HG03457 (cell line): ENCODE data around the gene GRIN2A.

ENCODE experiments used
- ATAC-seq: cut with Tn5 transposase; IDR thresholded peaks from one replicate; pipeline ENCODE4 v1.9.1; 2021; ENCODE audit warnings: moderate number of reproducible peaks; ENCODE audit not compliant: unreplicated experiment

The GRIN2A gene

DNA sequence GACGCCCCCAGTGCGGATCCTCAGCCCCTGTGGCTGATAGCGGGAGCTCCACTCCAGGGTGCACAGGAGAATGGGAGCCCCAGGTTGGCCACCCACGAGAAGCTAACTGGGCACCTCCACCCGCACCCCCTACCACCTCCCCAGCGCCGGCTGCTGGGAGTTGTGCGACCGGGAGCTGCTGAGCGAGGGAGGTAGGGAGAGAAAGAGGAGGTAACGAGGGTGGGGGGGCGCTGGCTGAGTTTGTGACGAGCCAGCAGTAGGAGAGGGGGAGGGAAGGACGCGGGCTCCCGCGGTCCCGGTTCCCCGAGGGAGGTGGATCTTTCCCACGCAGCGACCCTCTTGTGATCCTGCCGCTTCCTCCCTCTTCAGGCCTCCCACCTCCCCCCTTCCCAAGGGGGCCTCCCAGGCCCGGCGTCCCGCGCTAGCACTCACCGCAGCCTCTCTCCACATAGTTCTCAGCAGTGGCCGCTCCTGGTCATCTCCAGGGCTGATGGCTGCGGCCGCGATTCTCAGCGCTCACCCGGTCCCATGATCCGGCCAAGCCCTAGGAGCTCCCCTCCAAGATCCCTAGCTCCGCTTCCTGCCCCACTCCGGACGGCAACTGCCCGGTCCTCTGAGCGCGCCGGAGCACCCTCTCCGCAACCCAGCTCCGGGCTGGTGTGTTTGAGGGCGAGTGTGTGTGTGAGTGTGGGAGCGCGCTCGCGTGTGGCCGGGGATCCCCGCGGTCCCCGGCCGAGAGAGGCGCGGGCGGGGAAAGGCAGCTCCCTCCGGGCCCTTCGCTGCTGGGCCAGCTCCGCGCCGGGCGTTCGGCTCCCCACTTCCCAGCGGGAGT is at the start of gene GRIN2A:
GRIN2A (minus strand) TSS at position 207 of the 832 bp plus-strand sequence. CDS start 2,017 bp downstream, outside the sequence.
- ATAC-seq: no peak

GRCh38 chr16:10231563-10231962 is 49.3 kb upstream of the GRIN2A start:
- no peak for ATAC-seq

DNA sequence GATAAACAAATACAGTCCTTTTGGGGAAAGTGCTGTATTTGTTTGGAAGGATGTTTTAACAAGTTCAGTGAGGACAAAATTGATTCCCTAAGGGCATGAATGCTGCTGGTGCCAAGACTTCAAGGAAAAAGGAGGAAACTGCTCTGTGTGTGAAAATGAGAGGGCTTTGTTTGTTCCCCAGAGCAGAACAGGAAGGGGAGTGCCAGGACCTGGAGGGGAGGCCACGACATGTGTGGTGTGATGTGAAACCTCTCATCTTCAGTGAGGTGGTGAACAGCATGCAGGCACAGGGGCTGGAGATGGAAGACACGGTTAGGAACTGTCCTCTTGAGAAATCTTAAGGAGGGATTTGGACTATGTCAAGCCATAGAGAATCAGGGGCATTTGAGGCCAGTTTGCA is 46.6 kb upstream of the GRIN2A start:
- ATAC-seq: no peak

GRCh38 chr16:10226987-10227306 is 44.7 kb upstream of the GRIN2A start:
- ATAC-seq: no peak

DNA sequence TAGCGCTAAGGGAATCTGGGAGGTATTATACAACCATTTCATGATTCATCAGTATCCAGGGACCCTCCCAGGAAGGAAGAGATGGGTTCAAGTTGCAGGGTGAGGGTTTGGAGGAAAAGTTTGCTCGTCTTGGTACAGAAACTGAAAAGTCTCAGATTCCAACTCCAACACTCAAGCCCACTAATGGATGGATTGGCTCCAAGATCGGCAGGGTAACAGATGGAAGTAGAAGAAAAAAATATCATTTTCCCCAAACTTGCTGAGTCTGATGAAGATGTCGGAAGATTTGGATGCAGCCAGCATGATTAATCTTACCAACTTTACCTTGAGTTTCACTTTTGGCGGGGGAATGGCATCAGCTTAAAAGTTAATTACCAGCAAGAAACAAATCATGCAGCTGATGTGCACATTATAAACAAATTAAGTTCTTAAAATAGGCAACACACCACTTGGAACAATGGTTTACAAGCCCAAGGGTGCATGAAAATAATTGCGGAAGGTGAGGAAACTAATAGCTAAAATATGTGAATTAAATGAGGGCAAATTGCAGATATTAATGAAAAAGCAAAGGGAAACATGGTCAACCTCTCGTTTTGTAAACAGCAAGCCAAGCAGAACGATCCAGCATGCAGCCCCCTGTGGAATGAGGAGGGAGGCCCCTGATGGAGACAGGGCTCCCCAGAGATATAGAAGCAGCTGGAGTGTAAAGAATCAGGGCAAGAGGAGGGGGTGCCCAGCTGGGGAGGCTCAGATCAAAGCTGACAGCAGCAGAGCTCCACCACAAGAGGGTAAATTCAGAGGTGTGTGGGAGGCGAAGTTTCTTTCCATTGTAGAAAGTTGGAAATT is 44.1 kb upstream of the GRIN2A start:
- ATAC-seq: no peak

GRCh38 chr16:10225653-10226052 is 43.4 kb upstream of the GRIN2A start:
- ATAC-seq: no peak

DNA sequence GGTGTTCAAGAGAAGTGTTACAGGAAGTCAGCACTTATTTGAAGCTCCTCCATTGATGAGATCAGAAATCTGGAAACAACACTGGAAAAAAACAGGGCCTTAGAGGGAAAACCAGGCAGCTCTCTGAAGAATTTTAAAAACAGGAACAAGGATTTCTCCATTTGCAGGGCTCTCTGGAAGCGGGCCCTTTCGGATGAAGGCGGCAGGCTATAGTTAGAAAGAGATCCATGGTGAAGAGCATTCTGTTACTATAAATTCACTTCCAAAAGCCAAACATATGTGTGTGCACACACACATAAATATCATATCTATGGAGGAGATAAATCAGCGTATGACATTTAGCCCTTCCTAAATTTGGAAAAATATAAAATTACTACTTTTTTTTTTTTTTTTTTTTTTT is 42.6 kb upstream of the GRIN2A start:
- no peak for ATAC-seq

DNA sequence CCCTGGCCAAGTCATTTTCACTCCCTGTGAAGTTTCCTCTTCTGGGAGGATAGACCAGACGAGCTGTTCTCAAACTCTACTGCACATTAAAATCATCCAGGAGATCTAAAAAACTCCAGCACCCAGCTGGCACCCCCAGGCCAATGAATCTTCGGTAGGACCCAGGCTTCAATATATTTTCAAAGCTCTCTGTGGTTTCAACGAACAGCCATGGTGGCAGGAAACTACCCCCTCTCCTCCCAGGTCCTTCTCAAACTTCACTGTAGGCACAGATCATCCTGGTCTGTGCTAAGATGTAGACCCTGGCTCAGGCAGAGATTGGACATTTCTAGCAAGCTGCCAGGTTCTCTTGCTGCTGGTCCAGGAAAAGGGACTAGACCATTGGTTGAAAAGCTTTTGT is 38.7 kb upstream of the GRIN2A start:
- no peak for ATAC-seq

DNA sequence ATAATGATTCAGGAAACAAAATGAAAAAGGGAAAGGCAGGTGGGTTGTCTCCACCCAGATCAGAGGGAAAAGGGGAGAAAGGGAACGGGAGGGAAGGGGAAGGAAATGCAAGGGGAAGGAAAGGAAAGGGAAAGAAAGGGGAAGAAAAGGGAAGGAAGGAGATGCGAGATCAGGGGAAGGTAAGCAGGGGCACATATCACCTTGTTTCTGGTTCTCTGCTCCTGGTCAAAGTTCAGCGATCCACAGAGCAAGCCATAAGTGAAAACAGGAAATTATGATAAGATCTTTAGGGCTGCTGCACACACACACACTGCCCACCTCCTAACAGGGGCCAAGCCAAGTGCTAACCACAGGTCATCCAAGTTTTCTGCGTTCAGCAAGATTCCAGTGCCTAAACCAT is 37.5 kb upstream of the GRIN2A start:
- no peak for ATAC-seq

DNA sequence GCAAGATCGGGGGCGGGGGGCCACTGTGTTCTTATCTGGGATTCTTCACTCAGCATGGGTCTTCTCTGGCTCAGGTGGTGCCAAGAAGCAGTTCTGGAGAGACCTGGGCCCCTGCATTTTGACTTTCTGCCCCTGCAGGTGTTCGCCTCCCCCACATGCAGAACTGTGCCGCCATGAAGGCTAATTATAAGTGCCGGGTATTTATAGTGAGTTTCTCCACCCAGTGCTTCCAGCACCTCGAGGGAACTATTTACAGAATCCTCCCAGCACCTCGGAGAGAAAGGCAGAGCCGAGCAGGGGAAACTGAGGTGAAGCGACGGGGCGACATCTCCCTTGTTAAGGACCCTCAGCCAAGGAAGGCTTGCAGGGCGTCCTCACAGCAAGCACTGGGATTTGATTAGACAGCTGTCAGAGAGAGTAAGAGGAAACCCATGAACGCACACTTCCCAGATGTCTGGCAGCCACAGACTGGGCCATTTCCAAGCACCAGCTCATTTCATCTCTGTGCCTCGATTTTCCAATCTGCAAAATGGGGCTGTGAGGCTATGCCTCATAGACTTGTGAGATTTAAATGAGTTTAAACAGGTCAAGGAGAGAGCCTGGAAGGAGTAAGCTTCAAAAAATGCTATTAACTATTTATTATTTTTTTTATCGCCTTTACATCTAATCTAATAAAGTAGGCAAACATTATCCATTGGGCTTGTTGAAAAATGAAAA is 36.4 kb upstream of the GRIN2A start:
- ATAC-seq: no peak

DNA sequence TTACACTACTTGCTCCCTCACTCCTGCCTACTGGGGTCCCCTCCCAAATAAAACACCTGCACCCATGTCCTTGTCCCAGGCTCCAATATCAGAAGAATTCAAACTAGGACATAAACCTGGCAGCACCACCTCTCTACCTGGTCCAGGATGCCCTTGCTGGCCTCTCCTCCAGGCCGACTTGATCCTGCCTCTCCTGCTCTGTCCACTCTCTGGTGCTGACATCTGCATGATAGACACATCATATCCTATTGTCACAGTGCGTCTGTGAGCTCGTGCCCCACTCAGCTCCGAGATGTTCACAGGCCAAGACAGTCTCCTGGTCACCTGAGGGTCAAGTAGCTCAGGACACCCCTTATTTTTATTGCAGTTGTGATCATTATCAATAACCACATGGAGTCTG is 31.5 kb upstream of the GRIN2A start:
- ATAC-seq: no peak

GRCh38 chr16:10210944-10211343 is 28.7 kb upstream of the GRIN2A start:
- ATAC-seq: no peak

- ATAC-seq: no peak
These were observed 24.6 kb upstream of the GRIN2A start for GRCh38 chr16:10206865-10207264.

DNA sequence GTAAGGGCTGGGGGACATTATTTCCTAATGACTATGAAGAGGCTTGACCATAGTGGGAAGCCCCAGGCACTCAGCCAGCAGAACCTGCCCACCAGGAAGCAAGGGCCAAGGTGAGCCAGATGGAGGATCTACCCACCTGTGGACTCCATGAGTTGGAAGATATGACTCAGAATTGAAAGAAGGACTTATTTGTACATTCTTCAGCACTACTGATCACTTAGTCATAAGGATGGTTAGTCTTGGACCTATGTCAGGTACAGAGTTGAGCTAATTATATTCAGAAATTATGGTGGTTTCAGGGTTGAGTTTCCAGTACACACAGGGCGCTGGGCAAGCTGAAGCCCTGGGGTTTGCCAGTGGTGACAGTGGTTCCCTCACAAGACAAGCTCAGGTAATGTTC is 24.0 kb upstream of the GRIN2A start:
- no peak for ATAC-seq

DNA sequence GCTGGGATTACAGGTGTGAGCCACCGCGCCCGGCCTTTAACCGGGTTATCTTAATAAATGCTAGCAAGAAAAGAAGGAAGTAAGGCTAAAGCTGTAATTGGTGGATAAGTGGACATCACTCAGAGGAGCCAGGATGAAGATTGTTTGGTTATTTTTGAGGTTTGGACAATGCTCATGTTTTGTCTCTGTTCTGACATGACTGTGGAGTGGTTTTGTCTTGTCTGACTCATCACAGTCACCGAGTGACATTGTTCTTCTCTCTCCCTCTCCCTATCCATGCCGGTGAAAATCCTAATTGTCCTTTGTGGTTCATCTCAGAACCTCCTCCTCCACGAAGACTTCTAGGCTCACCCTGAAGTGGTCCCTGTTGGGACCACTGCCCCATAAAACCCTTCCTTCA is 23.5 kb upstream of the GRIN2A start:
- no peak for ATAC-seq

- ATAC-seq: no peak
These were observed 20.4 kb upstream of the GRIN2A start for GRCh38 chr16:10202649-10203048.

DNA sequence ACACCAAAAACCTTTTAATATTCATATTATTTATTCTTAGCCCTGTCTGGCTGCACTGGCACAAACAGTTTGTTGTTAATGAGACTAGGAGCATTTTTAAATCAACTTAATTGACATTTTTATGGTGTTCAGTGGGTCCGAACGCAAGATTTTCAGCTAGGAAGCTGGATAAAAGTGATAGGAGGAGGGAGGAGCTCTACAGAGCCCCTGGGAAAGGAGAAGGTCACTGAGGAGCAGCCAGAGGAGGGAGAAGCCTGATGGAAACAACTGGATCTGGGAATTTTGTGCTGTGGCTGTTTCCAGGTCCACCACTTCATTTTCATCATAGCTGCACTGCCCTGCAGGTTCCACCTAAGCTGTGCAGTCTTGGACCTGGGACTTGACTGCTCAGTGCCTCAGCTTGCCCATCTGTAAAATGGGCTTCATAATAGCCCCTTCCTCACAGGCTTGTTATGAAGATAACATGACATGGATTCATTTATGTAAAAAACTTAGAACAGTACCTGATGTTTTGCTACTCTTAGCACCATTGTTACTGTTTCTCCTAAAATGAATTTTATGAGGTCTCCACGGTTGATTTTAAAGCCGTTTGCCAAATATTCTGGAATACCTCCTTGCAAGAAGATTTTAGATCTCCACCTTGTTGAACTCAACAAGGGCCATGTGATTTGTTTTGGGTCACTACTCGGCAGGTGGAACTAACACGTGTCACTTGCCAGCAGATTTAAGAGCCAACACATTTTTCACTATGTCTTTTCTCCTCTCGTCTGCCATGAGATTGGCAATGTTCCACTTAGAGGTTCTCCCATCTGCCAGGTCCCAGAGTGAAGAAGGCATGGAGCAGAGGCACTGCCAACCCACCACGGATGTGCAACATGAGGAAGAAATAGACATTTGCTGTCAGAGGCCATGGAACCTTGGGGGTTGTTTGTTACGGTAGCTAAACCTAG is 18.7 kb upstream of the GRIN2A start:
- no peak for ATAC-seq

GRCh38 chr16:10196999-10197398 is 14.8 kb upstream of the GRIN2A start:
- no peak for ATAC-seq

- no peak for ATAC-seq
These were observed 8.9 kb upstream of the GRIN2A start for GRCh38 chr16:10191096-10191495.

DNA sequence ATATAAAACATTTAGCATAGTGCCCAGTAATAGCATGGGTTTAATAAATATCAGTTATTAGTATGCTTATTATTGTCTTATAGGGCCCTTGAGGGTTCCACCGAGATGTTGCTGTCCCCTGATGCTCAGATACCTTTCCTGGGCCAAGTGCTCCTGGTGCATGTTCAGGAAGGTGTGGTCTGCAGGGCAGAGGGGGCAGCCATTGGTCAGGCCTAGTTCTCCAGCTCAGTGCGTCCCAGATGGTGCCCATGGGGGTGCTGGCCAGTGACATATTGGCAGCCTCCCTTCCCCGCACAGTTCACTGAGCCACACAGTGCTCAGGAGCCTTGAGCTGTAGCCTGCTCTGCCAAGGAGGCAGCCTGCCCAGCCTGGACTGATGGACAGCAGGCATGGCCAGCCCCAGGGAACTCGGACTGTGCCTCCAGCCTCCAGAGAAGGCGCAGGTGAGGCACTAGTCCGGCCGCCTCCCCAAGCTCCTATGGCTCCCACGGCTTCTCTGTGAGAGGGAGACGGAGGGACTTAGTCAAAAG is 7.7 kb upstream of the GRIN2A start:
- no peak for ATAC-seq
